GM23338 (cell line): ENCODE data around the gene SORCS2.

Experiments used
- CREB1 ChIP-seq: fragments of 250-450 bp; sonication (Bioruptor Pico); IDR thresholded peaks from 2 replicates; pipeline ENCODE4 v1.5.0; 2020; ENCODE audit warnings: low read depth, mild to moderate bottlenecking, moderate library complexity
- EZH2 ChIP-seq: fragments of 200-600 bp; sonication (generic); IDR thresholded peaks from one replicate; pipeline ENCODE4 v1.8.0; 2017; ENCODE audit warnings: antibody characterized with exemption, mild to moderate bottlenecking, low read depth; ENCODE audit not compliant: unreplicated experiment
- EZH2phosphoT487 ChIP-seq: fragments of 200-600 bp; sonication (generic); IDR thresholded peaks from one replicate; pipeline ENCODE4 v1.8.1; 2018; ENCODE audit warnings: antibody characterized with exemption; ENCODE audit not compliant: unreplicated experiment
- JUNB ChIP-seq: IDR thresholded peaks from one replicate; pipeline ENCODE4 v1.6.1; 2016; ENCODE audit warnings: antibody characterized with exemption; ENCODE audit not compliant: unreplicated experiment
- NANOG ChIP-seq: IDR thresholded peaks from 2 replicates; pipeline ENCODE4 v1.6.1; 2016; ENCODE audit warnings: antibody characterized with exemption, borderline replicate concordance
- POLR2AphosphoS5 ChIP-seq: IDR thresholded peaks from 2 replicates; pipeline ENCODE4 v1.6.1; 2016; ENCODE audit warnings: antibody characterized with exemption, low read depth
- REST ChIP-seq: IDR thresholded peaks from one replicate; pipeline ENCODE4 v1.6.1; 2018; ENCODE audit warnings: antibody characterized with exemption; ENCODE audit not compliant: unreplicated experiment
- STAT1 ChIP-seq: IDR thresholded peaks from one replicate; pipeline ENCODE4 v1.6.1; 2016; ENCODE audit warnings: antibody characterized with exemption; ENCODE audit not compliant: unreplicated experiment
- ZNF114 ChIP-seq: fragments of 250-450 bp; sonication (Bioruptor Pico); IDR thresholded peaks from 2 replicates; pipeline ENCODE4 v1.5.0; 2020; ENCODE audit warnings: mild to moderate bottlenecking, moderate library complexity
- ZNF331 ChIP-seq: fragments of 250-450 bp; sonication (Bioruptor Pico); IDR thresholded peaks from 2 replicates; pipeline ENCODE4 v1.5.0; 2020; ENCODE audit warnings: low read depth, mild to moderate bottlenecking, moderate library complexity
- TF ChIP-seq, protein P1 (sequence below), 2 experiments: fragments of 200-600 bp in 1 of 2; sonication (generic) in 1 of 2; conservative IDR thresholded peaks; 2 replicates each; pipeline versions ENCODE4 v1.5.1 to v1.6.1; 2016 to 2017; ENCODE audit warnings: antibody characterized with exemption in 2 of 2, low read depth in 2 of 2, mild to moderate bottlenecking in 2 of 2, moderate library complexity in 1 of 2
- TF ChIP-seq, protein P2 (sequence below): IDR thresholded peaks from 2 replicates; pipeline ENCODE4 v1.6.1; 2016; ENCODE audit warnings: antibody characterized with exemption

GRCh38 chr4:7463566-7464258 is 271.4 kb downstream of the SORCS2 start:
- TF ChIP-seq, protein P1, sequence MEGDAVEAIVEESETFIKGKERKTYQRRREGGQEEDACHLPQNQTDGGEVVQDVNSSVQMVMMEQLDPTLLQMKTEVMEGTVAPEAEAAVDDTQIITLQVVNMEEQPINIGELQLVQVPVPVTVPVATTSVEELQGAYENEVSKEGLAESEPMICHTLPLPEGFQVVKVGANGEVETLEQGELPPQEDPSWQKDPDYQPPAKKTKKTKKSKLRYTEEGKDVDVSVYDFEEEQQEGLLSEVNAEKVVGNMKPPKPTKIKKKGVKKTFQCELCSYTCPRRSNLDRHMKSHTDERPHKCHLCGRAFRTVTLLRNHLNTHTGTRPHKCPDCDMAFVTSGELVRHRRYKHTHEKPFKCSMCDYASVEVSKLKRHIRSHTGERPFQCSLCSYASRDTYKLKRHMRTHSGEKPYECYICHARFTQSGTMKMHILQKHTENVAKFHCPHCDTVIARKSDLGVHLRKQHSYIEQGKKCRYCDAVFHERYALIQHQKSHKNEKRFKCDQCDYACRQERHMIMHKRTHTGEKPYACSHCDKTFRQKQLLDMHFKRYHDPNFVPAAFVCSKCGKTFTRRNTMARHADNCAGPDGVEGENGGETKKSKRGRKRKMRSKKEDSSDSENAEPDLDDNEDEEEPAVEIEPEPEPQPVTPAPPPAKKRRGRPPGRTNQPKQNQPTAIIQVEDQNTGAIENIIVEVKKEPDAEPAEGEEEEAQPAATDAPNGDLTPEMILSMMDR (conservative IDR thresholded peaks at IDR 0.05; ENCODE audit: low read depth in 2 of 2) = no peak
- TF ChIP-seq EZH2 (no peak), CREB1 (CRISPR knock-in tag) (no peak), POLR2AphosphoS5 (no peak), REST (no peak), JUNB (no peak), NANOG (no peak), ZNF114 (CRISPR knock-in tag) (no peak), ZNF331 (CRISPR knock-in tag) (no peak), EZH2phosphoT487 (no peak), STAT1 (no peak)
- TF ChIP-seq, protein P2, sequence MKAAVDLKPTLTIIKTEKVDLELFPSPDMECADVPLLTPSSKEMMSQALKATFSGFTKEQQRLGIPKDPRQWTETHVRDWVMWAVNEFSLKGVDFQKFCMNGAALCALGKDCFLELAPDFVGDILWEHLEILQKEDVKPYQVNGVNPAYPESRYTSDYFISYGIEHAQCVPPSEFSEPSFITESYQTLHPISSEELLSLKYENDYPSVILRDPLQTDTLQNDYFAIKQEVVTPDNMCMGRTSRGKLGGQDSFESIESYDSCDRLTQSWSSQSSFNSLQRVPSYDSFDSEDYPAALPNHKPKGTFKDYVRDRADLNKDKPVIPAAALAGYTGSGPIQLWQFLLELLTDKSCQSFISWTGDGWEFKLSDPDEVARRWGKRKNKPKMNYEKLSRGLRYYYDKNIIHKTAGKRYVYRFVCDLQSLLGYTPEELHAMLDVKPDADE = no peak
